Right forelimb (tissue), 1 donor: Measurements from ENCODE around the gene CACNG4.
"Not testable (repeated sequence)": the region's sequence is repeated elsewhere in the genome, so short reads cannot be mapped to it uniquely, and the experiment has no call there.

ENCODE experiments used
- DNase-seq: peaks from one replicate; pipeline ENCODE4 v3.0.0-alpha.2; 2018

The CACNG4 gene

DNA sequence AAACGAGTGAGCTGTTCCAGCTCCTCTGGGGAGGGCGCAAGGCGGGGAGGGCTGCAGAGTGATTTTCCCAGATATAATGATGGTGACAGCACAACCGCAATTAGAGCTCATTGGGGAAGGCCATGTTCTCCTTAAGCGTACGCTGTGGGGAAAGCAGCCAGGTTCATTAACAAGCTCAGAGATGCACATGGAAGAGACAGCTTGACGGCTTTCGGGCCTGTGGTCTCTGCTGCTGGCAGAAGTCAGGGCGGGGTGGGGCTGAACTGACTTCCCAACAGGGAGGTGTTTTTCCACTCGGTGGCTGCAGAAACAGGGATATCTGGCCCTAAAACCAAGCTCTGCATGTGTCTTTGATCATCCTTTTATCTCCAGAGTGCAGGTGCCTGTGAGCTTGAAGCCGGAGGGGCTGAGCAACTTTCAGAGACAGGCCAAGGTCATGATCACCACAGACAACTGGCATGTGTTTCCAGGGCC is 55.8 kb downstream of the CACNG4 start:
- DNase-seq: no peak

DNA sequence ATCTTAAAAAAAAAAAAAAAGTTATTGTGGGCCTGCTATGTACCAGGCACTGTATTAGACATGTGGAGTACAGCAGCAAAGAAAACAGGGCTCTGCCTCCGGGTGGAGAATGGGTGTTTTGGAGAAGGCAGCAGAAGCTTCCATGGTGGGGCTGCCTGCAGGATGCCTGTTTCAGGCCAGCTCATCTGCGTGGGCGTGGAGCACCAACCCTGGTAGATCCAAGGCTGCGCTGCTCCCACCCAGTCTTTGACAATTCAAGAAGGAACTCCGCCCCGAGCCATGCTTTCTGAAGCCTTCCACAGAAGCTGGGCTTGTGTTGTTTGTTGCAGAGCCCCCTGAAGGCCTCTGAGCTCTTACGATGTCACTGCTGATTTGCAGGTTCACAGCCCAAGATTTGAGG is 56.7 kb downstream of the CACNG4 start:
- no peak for DNase-seq

DNA sequence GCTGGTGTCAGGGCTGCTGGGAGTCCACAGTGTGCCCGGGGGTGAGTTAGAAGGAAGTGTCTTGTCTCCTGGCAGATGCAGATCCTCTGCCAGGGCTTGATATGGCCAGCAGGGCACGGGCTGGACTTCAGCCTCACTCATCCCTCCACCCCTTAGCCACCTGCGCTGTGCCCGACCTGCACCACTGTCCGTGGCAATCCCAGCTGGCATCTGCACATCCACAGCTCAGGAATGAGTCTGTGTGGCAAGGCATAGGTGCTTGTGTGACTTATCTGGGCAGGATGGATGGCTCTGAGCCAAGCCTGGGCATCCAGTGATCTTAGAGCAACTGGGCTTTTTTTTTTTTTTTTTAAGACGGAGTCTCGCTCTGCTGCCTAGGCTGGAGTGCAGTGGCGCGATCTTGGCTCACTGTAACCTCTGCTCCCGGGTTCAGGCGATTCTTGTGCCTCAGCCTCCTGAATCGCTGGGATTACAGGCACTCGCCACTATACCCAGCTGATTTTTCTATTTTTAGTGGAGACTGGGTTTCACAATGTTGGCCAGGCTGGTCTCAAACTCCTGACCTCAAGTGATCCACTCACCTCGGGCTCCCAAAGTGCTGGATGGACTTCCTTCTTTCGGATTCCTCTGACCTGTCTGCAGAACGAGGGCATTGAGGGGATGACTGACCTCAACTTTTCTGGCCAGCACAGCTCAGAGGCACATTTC is 57.4 kb downstream of the CACNG4 start:
- no peak for DNase-seq

DNA sequence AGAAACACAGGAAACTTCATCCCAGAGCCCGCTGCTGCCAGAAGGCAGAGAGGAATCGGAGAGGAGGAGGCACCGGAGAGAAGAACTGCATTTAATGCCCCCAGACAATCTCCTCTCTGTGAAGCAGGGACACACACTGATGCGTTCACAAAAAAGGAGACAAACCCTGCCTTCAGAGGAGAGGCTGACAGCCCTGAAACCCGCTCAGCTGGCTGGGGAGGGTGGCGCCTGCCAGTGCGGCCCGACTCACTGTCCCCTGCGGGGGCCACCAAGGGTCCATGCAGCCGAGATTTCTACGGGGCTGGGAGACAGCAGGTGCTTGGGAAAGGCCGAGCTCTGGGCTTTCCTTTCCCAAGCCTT is 57.9 kb downstream of the CACNG4 start:
- DNase-seq: no peak

DNA sequence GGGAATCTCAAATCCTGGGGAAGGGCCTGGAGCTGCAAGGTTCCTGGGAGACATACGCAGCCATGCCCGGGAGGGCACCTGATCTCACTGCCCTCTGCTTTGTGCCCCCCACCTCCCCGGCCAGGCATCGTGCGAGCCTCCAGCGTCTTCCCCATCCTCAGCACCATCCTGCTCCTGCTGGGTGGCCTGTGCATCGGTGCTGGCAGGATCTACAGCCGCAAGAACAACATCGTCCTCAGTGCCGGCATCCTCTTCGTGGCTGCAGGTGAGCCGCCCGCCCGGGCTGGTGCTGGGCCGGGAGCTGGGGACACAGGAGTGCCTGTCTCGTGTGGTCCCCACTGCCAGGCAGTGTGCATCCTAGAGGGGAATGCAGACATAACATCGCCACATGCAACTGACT is 60.2 kb downstream of the CACNG4 start:
- no peak for DNase-seq

DNA sequence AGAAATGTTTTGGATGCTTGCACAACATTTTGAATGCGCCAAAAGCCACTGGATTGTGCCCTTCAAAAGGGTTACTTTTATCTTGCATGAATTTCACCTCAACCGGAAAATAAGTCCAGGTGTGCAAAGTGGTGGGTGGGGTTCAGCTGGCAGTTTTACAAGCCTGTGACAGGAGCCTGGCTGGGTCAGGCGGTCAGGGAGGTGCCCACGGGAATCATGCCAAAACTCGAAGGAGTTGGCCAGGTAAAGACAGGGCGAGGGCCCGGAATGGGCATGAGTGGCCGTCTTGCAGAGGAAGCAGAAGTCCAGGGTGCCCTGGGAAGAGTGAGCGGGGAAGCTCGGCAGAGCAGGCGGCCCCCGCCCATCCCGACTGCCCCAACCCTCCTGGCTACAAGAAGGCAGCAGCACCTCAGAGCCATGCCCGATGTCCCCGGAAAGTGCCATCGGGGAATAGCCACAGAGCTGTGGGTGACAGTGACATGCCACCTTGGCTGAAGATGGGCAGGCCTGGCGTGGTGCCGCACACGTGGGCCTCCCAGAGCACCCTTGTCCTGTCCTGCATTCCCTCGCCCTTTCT is 60.8 kb downstream of the CACNG4 start:
- no peak for DNase-seq

DNA sequence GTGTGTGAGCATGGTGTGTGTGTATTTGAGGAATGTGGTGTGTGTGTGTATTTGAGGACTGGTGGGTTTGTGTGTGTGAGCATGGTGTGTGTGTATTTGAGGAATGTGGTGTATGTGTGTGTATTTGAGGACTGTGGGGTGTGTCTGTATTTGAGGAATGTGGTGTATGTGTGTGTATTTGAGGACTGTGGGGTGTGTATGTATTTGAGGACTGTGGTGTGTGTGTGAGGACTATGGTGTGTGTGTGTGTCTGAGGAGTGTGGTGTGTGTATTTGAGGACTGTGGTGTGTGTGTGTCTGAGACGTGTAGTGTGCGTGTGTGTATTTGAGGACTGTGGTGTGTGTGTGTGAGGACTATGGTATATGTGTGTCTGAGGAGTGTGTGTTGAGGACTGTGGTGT is 61.8 kb downstream of the CACNG4 start:
- DNase-seq: no peak

DNA sequence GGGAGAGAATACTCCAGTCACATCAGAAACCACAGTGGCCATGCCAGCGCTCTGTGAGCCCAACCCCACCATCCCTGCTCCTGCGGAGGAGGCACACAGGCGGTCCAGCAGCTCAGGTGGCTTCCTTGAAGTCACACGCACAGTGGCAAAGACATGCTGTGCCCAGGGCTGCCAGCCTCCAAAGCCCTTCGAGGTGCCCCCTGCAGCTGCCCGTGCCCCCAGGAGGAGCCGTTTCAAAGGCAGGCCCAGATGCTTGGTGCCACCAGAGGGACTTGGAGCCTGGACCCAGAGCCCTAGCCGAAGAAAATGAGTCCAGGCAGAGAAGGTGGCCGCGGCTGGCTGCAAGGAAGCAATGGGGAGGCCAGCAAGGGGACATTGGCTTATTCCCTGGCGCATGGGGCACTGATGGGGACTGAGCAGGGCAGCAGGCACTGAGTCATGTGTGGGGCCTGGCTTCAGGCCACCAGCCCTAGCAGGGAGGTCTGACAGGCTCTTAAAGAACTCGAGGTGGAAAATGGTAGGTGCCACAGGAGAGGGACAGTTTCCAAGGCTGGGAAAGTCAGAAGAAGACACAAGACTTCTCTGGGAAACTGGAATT is 62.6 kb downstream of the CACNG4 start:
- no peak for DNase-seq

DNA sequence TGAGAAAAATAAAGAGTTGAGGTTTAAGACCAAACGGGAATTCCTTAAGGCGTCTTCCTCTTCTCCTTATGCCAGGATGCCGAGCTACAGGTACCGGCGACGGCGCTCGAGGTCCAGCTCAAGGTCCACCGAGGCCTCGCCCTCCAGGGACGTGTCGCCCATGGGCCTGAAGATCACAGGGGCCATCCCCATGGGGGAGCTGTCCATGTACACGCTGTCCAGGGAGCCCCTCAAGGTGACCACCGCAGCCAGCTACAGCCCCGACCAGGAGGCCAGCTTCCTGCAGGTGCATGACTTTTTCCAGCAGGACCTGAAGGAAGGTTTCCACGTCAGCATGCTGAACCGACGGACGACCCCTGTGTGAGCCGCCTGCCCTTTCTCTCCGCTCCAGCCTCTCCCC is 66.1 kb downstream of the CACNG4 start:
- no peak for DNase-seq

DNA sequence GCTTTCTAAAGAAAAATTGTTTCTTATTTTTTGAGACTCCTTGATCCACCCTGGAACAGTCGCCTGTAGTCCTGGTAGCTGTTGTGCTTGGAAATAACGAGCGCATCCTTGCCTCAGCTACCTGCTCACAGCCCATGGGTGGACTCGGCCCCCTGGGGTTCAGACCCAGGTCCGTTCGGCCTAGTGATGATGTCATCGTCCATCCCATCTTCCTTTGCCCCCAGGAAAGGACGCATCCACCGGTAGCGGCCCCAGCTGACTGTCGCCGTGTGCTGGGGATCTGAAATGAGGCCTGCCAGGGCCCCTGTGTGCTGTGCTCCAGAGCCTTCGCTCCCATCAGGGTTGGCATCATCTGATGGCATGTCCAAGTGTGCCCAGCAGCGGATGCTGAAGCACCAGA is 67.9 kb downstream of the CACNG4 start:
- DNase-seq: no peak

DNA sequence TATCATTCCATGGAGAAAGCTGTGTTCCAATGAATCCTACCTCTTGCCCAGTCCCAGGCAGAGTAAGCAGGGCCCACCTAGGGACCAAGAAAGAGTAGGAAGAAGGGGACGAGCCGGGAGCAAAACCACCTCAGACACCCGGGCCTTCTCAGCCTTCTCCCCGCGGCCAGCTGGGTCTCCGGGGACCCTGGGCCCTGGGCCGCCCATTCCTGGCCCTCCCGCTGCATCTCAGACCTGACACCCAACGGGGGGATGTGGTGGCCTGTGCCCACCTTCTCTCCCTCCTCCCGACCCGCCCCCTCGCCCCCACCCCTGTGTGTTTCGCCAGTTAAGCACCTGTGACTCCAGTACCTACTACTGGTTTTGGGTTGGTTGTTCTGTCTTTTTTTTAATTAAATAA is 68.5 kb downstream of the CACNG4 start:
- DNase-seq: no peak

DNA sequence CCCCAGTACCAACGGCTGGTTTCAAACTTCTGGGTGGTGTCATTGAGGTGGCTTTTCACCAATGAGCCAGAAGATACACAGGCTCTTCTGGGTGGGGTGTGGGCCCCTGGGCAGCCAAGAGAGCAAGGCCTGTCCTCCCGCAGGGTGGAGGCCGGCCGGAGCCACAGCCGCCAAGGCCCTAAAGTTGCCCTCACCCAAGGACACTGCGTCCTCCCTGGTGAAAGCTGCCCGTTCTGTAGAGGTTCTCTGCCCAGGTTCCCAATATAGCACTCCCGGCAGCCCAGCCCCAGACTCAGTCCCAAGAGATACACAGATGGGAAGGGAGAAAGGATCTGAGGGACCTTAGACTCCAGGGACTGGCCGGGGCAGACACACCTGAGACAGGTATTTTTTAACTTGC is 69.1 kb downstream of the CACNG4 start:
- no peak for DNase-seq

DNA sequence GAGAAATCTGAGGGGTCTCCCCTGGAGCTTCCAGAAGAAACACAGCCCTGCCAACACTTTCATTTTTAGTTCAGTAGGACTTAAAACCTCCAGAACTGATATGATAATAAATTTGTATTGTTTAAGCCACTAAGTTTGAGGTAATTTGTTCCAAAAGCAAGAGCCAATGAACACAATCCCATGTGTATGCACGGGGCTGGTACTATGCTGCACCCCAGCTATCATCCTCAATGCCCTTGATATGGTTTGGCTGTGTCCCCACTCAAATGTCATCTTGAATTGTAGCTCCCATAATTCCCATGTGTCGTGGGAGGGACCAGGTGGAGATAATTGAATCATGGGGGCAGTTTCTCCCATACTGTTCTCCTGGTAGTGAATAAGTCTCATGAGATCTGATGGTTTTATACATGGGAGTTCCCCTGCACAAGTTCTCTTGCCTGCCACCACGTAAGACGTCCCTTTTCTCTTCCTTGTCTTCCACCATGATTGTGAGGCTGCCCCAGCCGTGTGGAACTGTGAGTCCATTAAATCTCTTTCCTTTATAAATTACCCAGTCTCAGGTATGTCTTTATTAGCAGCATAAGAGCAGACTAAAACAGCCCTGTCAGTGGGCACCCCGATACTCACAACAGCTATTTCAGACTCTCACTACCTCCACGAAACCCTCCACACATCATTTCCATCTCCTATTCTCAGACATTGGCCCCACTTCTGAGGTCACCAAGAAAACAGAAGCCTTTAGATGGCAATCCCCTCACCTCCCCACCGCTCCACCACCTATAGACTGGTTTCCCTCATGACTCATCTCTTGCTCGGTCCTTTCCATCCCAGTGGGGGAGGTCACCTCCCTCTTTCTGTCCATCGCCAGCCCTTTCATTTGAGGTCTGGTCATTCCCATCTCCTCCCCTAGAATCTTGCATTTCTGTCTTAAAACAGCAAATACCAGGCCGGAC is 70.9 kb downstream of the CACNG4 start:
- DNase-seq: no peak

DNA sequence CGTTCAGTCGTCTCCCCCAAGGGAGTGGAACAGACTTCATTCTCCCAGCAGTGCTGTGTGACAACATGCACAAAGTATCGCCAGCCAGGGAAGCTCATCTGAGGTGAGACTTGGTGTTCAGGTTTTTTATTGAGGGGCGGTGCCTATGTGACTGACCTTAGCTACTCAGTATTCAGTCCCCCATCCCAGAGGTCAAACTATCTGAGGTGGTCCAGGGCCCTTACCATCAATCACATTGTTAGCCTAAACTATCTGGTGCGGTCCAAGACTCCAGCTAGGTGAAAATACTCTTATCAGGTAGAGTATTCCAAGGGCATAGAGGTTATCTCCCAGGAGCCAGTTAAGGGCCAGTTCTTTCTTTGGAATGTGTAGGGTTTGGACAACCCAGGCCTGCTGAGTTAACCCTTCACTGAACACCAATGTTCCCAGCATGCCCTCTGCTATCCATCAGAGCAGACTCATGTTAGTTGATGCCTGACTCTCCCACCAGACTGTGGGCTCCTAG is 74.4 kb downstream of the CACNG4 start:
- DNase-seq: no peak

DNA sequence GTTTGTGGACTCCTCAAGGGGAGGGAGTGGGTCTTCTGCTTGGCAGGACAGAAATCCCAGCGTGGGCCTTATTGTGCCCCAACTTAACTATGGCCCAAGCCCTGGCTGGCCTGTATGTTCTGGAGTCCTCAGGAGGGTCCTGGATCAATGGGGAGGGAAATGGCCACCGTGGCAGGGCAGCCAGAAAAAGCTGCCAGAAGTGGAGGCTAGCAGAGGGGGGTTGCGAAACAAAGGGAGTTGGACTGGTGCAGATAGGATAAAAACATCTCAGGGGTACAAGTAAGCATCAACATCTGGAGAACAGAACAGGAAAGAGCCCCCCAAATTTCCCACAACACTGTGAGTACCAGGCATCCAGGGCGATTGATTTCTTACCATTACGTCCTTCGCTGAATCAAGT is 76.1 kb downstream of the CACNG4 start:
- DNase-seq: no peak

DNA sequence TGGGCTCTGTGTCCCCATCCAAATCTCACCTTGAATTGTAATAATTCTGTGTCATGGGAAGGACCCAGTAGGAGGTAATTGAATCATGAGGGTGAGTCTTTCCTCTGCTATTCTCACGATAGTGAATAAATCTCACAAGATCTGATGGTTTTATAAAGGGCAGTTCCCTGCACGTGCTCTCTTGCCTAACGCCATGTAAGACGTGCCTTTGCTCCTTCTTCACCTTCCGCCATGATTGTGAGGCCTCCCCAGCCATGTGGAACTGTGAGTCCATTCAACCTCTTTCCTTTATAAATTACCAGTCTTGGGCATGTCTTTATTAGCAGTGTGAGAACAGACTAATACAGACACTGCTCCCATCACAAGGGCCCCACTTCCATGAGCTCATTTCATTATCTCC is 76.6 kb downstream of the CACNG4 start:
- DNase-seq: not testable (repeated sequence)

DNA sequence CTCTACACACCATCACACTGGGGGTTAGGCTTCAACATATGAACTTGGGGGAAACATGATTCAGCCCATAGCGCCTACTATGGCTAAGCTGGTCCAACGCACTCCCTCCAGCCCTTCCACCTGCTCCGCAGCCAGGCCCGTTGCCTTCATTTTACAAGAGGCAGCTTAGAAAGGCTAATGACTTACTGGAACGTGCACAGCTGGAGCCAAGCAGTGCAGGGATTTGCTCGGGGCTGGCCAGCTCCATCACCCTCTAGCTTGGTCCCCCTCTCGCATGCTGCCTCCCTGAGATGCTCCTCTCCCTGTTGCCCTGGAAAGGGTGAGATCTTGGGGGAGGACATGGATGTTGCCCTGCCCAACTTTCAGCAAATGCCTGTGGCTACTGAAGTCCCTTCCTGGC is 77.0 kb downstream of the CACNG4 start:
- DNase-seq: no peak

DNA sequence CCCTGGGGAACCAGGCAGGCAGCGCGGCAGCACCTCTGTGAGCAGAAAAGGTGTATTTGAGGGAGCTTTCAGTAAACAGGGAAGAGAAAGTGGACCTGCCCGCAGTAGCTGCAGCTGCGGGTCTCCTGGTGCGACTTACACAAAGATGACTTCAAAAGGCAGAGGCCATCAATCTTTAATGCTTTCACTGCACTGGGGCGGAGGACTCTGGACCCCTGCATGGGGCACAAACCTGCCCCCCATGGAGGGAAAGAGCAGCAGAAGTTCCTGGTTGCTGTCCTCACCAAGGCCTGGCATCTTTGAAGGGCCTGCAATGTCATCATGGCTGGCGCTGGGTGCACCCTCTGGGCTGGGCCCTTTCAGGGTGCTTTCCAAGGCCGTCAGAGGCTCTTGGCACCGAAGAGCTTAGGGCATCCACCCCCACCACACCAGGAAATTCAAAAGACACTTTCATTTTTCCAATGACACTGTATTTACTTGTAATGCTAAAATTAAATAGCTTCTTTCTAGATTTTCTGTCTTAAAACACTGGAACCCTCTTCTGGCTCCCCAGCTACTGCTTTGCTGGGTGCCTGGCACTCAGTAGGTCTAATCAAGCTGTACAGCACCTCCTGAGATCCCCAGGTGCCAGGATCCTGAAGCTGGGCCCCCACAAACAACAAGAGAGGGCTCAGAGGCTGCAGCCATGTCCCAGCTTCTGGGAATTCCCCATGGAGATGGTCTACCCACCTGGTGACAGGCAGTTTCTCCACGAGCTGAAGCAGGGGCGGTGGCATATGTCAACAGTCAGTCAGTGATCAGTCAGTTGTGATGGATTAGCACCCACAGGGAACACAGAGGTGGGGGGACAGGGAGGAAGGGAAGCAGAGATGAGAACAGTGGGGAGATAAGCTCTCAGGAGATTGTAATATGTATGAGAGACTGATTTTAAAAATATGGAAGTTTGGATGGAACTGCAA is 77.7 kb downstream of the CACNG4 start:
- no peak for DNase-seq

DNA sequence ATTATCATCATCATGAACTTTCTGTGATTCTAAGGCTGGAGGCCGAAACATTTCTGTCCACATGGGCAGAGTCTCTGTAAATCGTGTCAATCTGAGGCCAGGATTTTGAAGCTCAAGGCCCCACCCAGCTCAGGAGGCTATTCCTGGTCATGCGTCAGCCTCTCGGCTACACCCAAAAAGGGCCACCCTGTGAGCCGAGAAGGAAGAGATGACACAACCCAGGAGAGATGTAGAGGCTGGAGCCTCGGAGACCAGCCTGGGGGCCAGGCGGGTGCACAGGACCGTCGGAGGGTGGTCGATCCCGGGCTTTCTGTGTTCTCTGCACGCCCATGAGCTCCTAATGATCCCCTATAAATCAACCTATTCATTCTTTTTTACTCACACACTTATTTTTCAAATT is 78.8 kb downstream of the CACNG4 start:
- no peak for DNase-seq

DNA sequence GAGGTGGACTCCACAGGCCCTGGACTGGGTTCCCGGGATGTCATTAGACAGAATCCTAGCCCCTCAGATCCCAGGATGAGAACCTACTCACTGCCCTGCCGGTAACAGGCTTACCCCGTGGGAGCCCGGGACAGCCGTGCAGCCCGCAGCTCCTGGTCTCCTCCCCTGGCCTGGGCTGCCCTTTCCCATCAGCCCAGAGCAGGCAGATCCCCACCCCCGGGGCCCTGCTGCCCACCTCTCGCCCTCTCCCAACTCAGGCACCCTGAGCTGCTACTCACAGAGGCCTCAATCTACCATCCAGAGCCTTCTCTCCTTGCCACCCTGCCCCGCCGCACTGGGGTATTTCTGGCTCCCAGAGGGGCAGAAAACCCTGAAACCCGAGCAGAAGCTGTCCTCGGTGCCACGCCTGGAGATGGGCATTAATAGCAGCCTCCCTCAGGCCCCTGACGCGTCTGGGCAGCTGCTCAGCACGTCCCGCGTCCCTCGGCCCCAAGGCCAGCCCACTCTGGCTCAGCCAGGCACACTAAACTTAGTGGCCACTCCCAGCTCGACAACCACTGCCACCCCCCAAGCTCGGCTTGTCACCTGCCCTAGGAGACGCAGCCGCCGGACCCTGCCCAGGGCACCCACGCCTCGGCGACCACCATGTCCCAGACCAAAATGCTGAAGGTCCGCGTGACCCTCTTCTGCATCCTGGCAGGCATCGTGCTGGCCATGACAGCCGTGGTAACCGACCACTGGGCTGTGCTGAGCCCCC is 79.7 kb downstream of the CACNG4 start, which contains the start of gene CACNG1:
TSS of gene CACNG1 (plus strand) at position 539 of the 757 bp plus-strand sequence. CDS start at position 646, 107 bp downstream.
- DNase-seq: no peak

DNA sequence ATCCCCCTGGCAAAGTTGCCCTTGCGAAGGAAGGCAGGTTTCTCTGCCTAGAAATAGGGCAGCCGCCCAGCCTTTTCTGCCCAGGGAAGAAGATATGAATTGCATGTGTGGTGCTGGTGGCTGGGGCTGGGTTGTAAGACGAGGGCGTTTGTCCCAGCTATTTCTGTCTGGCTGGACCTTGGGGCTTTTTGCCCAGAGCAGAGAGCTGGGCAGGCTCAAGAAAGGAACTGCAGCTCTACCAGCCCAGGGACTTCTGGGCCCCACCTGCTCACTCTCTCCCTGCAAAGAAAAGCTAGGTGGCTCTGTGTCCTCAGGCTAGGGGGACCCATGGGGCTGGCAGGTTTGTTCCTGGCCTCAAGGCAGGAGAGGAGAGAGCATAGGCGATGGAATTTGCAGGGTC is 80.4 kb downstream of the CACNG4 start:
- DNase-seq: no peak
